Superior temporal gyrus (tissue), 1 donor: ENCODE results near the gene MRPS31.
"Not testable (repeated sequence)": the region's sequence is repeated elsewhere in the genome, so short reads cannot be mapped to it uniquely, and the experiment has no call there.

ENCODE experiments used
- DNase-seq: peaks from one replicate; pipeline ENCODE4 v3.0.0-alpha.2; 2016; ENCODE audit errors: extremely low spot score

MRPS31 gene

GRCh38 chr13:40762849-40763248 is 8.1 kb downstream of the MRPS31 start:
- DNase-seq: no peak

GRCh38 chr13:40758811-40759210 is 12.2 kb downstream of the MRPS31 start:
- no peak for DNase-seq

- DNase-seq: no peak
These were observed 14.9 kb downstream of the MRPS31 start for GRCh38 chr13:40756042-40756441.

- no peak for DNase-seq
These were observed 15.8 kb downstream of the MRPS31 start for GRCh38 chr13:40755082-40755700.

GRCh38 chr13:40749327-40749726 is 21.7 kb downstream of the MRPS31 start:
- DNase-seq: no peak

GRCh38 chr13:40735232-40735548 is 35.8 kb downstream of the MRPS31 start:
- DNase-seq: not testable (repeated sequence)

- not testable (repeated sequence) for DNase-seq
These were observed 36.3 kb downstream of the MRPS31 start for GRCh38 chr13:40734536-40735231.

GRCh38 chr13:40732658-40733057 is 38.3 kb downstream of the MRPS31 start:
- no peak for DNase-seq

GRCh38 chr13:40728595-40728994 is 42.4 kb downstream of the MRPS31 start:
- no peak for DNase-seq

GRCh38 chr13:40714433-40714832 is 56.6 kb downstream of the MRPS31 start:
- not testable (repeated sequence) for DNase-seq

- DNase-seq: no peak
These were observed 64.6 kb downstream of the MRPS31 start for GRCh38 chr13:40706439-40706838.

- DNase-seq: no peak
These were observed 73.3 kb downstream of the MRPS31 start for GRCh38 chr13:40697711-40698110.

GRCh38 chr13:40694426-40694825 is 76.6 kb downstream of the MRPS31 start:
- DNase-seq: no peak

- no peak for DNase-seq
These were observed 78.0 kb downstream of the MRPS31 start for GRCh38 chr13:40692946-40693345.

- DNase-seq: no peak
These were observed 82.2 kb downstream of the MRPS31 start for GRCh38 chr13:40688781-40689180.

- peak; percentile 85 for DNase-seq
These were observed 88.3 kb downstream of the MRPS31 start for GRCh38 chr13:40682449-40683240.

GRCh38 chr13:40681341-40682146 is 89.4 kb downstream of the MRPS31 start:
- DNase-seq: no peak

- DNase-seq: no peak
These were observed 90.2 kb downstream of the MRPS31 start for GRCh38 chr13:40680659-40681323.

- no peak for DNase-seq
These were observed 91.5 kb downstream of the MRPS31 start for GRCh38 chr13:40679480-40679985.
